TTC549 (cell line): ENCODE measurements around the gene FCHO2.
A peak's percentile ranks its signal among the peaks of the same experiment; 100 is the strongest.
"Not testable (repeated sequence)": the region's sequence is repeated elsewhere in the genome, so short reads cannot be mapped to it uniquely, and the experiment has no call there.

Source experiments
- FAIRE-seq: peaks from 2 replicates; lab custom pipeline; 2012; peaks lifted over from hg19 to GRCh38; lab: Jason Lieb, UNC

The FCHO2 gene

DNA sequence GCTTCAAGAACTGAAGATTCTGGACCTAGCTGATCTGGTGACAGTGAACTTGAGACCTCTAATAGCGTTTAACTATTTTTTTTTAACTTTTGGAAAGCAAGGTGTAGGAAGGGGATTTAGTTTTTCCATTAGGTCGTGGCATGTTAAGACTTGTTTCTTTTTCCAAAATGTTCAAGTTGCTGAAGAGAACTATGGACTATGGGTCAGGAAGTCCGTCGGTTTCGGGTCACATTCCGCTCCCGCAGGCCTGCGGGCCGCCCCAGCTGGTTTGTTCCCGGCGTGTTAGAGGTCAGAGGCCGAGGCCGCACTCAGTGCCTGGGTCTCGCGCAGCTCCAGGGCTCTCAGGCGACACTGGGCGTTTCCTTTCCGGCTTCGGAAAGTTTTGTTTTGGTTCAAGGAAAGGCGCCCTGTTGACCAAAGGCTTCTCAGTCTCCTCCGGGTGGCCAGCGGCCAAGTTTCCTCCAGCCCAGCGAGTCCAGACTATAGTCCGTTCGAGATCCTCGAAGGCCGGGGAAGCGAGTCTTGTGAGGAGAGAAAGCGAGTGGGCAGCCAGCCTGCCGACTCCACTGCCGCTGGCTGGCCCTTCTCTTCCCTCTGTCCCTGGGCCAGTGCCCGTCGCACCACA lies 586 bp upstream of the FCHO2 start:
- no peak for FAIRE-seq

DNA sequence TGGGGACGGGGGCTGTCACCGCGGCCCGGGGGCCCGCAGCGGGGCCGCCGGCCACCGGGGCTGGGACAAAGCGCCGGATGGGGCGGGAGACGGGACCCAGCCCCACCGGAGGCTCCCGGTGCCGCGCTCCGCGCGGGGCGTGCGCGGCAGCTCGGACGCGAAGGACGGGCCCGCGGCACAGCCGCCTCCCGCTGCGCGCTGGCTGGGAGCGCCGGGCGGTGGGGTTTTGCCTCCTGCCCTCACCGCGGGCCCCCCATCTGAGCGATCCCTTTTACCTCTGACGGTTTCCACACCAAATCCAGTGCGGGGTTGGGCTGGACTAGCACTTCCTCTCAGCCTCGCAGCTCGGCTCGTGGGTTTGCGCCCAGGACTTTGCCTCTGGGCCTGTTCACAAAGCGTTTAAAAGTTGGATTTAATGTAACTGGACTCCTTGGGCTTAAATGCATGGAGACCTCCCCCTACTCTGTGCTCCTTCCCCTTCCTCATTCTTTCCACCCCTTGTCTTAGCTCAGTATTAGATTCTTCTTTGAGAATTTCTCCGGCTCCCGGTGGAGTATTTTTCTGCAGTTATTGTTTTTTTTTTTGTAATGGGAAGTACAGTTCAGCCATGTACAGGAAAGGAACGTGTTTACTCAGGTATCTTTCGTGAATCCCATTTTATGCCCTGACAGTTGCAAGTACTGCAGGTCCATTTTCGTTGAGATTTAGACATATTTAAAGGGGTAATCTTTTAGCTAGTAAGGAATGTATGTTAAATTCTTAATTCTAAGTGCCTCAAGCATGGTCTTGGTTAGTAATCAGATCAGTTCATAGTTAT lies 691 bp downstream of the FCHO2 start:
- no peak for FAIRE-seq

DNA sequence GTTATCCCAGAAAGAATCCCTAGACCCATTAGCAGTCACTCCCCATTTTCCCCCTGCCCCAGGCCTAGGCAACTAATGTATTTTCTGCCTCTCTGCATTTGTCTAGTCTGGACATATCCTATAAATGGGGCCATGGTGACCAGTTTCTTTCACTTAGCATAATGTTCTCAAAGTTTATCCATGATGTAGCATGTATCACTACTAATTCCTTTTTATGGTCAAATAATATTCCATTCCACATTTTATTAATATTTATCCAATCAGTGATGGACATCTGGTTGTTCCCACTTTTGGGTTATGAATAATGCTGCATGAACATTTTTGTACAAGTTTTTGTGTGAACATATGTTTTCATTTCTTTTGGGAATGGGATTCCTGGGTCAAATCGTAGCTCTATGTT lies 1.5 kb downstream of the FCHO2 start:
- no peak for FAIRE-seq

DNA sequence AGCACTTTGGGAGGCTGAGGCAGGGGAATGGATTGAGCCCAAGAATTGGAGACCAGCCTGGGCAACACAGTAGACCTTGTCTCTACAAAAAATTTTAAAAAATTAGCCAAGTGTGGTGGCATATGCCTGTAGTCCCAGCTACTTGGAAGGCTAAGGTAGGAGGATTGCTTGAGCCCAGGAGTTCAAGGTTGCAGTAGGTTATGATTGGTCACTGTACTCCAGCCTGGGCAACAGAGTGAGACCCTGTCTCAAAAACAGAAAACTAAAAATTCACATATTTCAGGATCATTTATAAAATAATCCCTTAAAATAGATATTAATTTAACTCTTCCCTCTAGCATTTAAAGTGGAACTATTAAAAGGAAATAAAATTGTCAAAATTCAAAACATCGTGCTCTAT lies 3.4 kb downstream of the FCHO2 start:
- no peak for FAIRE-seq

DNA sequence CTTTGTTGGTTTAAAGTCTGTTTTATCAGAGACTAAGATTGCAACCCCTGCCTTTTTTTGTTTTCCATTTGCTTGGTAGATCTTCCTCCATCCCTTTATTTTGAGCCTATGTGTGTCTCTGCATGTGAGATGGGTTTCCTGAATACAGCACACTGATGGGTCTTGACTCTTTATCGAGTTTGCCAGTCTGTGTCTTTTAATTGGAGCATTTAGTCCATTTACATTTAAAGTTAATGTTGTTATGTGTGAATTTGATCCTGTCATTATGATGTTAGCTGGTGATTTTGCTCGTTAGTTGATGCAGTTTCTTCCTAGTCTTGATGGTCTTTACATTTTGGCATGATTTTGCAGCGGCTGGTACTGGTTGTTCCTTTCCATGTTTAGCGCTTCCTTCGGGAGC lies 18.6 kb downstream of the FCHO2 start:
- not testable (repeated sequence) for FAIRE-seq

DNA sequence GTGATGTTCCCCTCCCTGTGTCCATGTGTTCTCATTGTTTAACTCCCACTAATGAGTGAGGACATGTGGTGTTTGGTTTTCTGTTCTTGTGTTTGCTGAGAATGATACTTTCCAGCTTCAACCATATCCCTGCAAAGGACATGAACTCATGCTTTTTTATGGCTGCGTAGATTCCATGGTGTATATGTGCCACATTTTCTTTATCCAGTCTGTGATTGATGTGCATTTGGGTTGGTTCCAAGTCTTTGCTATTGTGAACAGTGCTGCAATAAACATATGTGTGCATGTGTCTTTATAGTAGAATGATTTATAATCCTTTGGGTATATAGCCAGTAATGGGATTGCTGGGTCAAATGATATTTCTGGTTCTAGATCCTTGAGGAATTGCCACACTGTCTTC lies 21.0 kb downstream of the FCHO2 start:
- not testable (repeated sequence) for FAIRE-seq

DNA sequence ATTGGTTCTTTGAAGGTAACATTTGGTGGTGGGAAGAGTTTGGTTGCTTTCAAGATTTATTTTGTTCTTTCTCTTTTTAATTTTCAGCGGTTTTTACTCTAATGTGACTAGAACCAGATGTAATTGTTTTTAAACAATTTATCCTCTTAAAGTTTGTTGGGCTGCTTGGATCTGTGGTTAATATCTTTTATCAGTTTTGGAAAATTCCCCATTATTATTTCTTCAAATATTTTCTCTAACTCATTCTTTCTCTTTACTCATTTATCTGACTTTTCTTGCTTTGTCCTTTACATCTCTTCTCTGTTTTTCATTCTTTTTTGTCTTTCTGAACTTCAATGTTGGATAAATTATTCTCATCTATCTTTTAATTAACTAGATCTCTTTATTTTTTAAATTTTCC lies 29.9 kb downstream of the FCHO2 start:
- no peak for FAIRE-seq

DNA sequence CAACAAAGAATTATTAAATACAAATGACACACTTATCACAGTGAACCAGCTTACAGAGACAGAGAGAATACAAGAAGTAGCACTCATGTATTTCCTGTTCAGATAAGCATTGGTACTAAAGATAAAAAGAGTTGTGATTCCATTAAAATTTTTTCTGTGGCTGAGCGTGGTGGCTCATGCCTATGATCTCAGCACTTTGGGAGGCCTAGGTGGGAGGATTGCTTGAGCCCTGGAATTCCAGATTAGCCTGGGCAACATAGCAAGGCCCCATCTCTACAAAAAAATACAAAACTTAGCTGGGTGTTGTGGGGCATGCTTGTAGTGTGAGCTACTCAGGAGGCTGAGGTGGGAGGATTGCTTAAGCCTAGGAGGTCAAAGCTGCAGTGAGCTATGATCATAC lies 32.9 kb downstream of the FCHO2 start:
- no peak for FAIRE-seq

DNA sequence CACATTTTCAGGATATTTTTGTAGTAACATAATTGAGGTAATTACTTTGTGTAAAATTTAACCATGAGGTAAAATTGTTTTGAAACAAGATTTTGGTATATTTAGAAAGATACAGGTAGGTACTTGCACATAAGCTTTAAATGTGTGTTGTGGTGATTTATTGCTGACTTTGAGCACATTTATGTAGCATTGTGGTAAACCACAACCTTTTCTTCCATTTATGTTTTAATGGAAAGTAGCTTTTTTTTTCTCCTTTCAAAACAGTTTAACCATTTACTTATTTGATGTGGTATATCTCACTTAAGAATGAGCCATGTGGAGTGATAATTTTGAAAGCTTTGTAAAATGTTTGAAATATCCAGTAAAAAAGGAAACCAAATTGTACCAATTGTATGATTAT lies 35.6 kb downstream of the FCHO2 start:
- FAIRE-seq = no peak

DNA sequence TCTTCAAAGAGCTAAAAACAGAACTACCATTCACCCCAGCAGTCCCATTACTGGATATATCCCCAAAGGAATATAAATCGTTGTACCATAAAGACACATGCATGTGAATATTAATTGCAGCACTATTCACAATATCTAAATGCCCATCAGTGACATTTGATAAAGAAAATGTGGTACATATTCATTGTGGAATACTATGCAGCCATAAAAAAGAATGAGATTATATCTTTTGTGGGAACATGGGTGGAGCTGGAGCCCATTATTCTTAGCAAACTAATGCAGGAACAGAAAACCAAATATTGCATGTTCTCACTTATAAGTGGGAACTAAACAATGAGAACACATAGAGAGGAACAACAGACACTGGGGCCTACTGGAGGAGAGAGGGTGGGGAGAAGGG lies 38.7 kb downstream of the FCHO2 start:
- FAIRE-seq = no peak

DNA sequence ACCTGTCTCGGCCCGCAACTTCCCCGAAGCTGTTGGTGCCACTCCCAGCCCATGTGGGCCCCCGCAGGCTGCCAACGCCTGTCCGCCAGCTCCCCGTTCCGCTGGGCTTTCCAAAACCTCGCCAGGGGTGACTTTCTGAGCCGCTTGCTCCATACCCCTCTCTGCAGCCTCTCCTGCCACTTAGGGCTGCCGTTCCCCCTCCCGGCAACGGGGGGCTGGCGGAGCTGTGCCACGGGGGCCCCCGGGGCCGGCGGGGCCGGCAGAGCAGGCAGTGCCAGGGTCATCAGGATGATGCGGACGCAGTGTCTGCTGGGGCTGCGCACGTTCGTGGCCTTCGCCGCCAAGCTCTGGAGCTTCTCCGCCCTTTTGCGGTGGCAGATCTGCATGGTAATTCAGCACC lies 40.8 kb downstream of the FCHO2 start:
- FAIRE-seq = no peak

DNA sequence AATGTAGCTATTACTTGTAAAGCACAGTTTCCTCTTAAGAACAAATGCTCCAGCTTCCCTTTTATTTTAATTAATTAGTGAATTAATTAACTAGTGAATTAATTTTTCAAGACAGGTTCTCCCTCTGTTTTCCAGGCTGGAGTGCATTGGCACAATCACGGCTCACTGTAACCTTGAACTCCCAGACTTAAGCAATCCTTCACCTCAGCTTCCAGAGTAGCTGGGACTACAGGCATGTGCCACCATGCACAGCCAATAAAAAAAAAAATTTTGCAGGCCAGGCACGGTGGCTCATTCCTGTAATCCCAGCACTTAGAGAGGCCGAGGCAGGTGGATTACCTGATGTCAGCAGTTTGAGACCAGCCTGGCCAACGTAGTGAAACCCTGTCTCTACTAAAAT lies 44.1 kb downstream of the FCHO2 start:
- no peak for FAIRE-seq

DNA sequence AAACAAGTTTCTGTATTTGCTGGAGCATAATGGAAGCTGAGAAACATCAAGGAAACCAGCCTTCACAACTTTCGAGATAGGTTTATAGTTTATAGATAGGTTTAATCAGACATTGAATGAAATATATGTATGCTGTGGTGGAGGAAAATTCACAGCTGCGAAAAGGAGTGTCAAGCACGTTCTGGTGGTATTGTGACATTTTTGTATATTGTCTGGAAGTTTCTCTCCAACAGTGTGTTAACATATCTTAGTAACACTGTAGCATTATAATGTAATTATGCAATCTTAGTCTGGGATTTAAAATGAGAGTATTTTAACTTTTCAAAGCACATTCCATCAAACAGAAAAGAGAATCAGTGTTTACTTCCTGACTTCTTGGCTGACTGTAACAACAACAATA lies 50.0 kb downstream of the FCHO2 start:
- no peak for FAIRE-seq

DNA sequence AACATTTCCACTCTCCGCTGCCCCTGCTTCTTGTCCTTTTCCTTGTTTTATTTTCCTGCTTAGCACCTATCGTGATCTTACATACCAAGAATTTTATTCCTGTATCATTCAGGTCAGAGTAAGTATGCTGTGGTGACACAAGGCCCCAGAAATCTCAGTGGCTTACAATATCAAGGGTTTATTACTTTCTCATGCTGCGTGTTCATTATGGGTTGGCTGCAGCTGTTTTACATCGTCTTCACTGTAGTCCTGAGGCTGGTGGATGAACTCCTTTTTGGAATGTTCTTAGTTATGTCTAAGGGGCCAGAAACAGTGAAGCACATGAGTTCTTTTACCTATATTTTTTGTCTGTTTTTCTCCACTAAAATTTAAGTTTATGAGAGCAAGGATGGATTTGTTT lies 51.2 kb downstream of the FCHO2 start:
- FAIRE-seq = no peak

DNA sequence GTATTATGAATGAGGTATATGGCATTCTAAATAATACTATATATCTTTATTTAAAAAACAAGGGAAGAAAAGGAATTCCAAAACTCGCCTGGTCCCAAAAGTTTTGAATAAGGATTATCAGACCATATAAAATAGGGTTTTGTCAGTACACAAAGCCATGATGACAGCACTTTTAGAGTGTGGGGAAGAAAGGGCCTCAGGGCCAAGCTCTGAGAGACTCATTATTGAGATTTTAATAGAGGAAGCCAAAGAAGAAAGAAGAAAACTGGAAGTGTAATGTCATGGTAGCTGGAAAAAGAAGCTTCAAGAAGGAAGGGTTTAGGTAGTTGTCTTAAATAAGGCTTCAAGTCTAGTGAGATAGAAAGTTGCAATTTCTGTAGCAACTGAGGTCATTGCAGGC lies 53.0 kb downstream of the FCHO2 start:
- FAIRE-seq = no peak

DNA sequence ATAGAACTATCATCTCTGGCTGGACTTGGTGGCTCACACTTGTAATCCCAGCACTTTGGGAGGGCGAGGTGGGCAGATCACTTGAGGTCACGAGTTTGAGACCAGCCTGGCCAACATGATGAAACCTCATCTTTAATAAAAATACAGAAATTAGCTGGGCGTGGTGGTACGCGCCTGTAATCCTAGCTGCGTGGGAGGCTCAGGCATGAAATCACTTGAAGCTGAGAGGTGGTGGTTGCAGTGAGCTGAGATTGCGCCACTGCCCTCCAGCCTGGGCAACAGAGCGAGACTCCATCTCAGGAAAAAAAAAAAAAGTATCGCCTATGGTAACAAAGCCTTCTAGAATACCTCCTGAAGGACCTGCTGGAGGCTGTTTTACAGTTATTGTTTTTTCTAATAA lies 55.8 kb downstream of the FCHO2 start:
- not testable (repeated sequence) for FAIRE-seq

DNA sequence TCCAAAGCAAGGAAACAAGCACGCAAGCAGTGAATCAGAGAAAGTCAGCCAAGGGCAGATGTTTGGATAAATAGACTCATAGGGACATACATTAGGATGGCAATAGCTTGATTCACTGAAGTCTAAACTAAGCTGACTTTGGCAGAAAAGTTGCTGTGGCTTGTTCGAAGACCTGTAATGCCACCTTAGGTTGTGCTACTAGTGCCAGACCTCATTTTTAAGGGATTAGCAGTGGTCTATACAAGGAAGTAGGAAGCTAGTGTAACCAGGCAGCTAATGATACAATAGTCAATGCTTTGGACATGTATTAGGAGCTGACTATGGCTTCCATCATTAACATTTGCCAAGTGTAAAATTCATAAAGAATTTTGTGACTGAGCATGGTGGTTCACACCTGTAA lies 63.1 kb downstream of the FCHO2 start:
- no peak for FAIRE-seq

DNA sequence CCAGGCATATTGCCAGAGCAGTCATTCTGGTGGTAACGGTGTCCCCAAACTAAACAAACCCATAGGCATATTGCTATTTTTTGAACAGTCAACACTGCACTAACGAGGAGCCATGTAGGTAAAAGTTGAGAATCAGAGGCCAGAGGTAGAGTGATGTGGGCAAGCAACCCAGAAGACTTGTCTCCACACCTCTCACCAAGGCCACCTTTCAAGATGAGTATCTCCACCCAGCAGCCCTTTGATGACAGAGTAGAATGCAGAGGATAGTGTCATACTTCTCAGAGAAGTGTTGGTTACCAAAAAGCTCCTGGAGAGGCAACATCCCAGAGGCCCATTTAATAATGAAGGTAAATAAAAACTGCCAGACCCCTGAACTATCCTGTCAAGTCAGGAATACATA lies 63.9 kb downstream of the FCHO2 start:
- no peak for FAIRE-seq

DNA sequence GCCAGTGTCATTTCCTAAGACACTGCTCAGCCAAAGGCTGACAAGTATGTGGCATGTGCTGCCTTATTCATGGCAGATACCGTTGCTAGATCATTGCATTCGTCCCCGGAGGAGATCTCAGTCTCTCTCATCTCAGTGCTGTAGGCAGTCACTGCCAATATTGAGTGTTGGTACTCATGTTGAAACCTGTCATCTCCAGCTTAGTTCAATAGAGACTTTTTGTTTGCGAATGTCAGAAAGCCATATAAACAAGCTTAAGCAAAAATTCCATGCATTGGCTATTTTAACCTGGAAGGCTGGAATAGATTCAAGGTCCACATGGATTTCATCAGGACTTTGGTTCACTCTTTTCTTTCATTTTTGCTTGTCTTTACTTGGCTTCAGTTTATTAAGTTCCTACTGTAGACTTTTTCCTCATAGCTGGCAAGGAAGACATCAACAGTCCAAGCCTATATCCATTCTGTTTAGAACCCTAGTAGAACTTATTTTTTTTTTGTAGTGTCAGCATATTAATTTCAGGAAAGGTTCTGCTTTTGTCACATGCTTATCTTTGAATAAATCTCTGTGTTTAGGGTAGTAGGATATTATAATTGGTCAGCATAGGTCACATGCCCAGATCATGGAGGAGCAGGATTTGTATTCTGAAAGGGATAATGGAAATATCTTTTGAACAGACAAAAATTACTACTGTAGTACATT lies 66.8 kb downstream of the FCHO2 start:
- FAIRE-seq = no peak

DNA sequence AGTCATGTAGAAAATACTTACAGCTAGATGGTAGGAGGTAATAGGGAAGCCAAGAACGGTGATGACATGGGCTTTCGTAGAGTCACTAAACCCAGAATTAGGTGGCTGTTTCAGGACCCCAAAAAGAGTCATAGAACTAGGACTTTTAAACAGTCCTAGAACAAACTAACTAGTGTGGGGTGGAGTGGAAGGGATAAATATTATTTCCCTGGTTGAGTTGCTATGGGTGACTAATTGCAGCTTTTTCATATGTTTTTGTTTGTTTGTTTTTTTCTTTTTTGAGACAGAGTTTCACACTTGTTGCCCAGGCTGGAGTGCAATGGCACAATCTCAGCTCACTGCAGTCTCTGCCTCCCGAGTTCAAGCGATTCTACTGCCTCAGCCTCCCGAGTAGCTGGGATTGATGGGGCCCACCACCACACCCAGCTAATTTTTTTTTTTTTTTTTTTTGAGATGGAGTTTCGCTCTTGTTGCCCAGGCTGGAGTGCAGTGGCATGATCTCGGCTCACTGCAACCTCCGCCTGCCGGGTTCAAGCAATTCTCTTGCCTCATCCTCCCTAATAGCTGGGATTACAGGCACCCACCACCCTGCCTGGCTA lies 69.2 kb downstream of the FCHO2 start:
- FAIRE-seq = not testable (repeated sequence)

DNA sequence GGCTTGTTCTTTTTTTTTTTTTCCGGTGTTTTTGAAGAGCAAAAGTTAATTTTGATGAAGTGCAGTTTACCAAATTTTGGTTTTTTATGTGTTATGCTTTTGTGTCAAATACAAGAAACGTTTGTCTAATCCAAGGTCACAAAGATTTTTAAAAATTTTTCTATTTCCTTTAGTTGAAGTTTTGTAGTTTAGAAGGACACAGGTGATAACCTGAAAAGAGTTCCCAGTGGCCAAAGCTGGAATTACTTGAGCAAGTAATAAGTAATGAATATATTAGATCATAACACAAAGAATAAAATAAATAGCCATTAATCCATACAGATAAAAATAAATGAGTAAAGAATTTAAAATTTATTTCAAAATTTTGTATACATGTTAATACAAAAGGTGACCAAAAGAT lies 71.5 kb downstream of the FCHO2 start:
- peak; percentile 28 for FAIRE-seq

DNA sequence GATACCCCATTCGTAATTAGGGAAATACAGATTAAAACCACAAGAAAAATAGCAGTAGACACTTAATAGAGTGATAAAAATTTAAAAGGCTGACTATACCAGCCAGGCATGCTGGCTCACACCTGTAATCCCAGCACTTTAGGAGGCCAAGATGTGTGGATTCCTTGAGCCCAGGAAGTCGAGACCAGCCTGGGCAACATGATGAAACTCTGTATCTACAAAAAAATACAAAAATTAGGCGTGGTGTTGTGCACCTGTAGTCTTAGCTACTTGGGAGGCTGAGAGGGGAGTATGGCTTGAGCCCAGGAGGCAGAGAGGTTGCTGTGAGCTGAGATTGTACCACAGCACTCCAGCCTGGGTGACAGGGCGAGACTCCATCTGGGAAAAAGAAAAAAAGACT lies 72.0 kb downstream of the FCHO2 start:
- no peak for FAIRE-seq

DNA sequence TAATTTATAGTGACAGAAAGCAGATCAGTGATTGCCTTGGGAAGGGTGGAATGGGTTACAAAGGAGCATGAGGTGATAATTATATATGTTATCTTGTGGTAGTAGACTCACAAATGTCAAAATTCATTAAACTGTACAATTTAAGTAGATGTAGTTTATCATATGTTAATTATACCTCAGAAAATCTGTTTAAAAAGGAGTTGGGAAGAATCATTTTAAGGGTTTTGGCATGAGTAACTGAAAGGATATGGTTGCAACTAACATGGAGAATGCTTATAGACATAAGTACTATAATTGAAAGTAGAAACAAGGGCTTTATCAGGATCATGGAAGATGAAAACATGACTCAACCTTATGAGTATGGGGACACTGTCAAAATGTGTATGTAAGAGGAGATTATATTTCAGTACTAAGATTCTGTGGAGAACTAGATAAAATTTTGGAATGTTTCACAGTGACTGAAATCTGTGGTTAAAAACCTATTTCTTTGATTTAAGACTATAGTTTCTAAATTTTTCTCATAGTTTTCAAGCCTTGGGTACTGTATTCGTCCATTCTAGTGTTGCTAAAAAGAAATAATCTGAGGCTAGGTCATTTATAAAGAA lies 73.3 kb downstream of the FCHO2 start:
- FAIRE-seq = no peak
